GM19023 (cell line): ENCODE measurements around the gene CAPN13.

Experiments
- ATAC-seq: cut with Tn5 transposase; IDR thresholded peaks from one replicate; pipeline ENCODE4 v1.9.1; 2021; ENCODE audit warnings: mild to moderate bottlenecking, moderate library complexity; ENCODE audit not compliant: unreplicated experiment

Gene CAPN13

DNA sequence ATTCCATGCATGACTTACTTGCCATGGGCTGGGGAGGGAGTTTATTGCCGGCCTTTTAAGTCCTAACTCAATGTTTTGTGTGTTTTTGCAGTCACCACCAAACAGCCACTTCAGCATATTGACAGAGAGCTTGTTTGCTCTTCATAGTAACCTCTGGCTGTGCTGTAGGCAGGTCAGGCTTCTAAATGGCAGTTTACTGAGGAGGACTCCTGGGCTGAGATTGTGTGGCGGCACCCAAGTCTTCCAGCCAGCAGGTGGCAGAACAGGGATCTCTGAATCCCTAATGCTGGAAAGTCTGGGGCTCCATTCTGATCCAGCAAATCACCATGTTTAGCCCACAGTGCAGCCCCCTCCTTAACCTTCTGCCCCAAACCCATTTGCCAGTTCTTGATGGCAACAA, 121.2 kb downstream of the CAPN13 start:
- ATAC-seq, result no peak

DNA sequence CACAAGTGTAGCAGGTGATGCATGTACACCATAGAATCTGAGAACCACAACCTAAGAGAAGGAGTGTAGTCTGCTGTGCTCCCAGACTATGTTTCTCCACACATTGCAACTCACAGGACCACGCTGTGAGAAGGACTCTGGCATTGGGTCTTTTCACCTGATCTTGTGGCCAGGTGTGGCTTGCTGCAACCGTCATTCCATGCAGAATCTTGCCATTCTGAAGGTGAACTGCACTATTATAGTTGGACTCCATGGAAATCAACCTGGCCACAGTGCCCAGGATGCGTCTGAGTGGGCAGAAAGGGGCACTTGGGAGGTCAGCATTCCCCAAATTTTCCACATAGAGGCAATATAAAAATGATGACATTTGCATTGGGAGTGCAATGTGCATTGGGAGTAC, 122.2 kb downstream of the CAPN13 start:
- ATAC-seq, result no peak

DNA sequence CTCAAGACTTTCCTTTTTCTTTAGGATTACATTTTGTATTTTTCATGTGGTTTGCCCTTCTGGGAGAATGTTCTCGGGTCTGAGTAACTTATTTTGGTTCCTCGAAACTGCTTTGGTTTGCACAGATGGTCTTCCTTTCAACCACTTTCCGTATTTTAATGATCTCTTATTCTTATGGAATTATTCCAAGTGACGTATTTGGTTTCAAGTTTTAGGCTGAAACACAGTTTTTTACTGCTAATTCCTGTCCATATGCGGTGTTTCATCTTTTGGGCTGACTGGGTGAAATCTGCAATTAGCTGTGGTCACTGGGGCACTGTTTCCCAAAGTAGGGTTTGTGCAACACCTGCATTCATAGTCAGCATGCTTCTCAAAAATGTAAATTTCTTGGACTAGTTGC, 122.7 kb downstream of the CAPN13 start:
- no peak for ATAC-seq

DNA sequence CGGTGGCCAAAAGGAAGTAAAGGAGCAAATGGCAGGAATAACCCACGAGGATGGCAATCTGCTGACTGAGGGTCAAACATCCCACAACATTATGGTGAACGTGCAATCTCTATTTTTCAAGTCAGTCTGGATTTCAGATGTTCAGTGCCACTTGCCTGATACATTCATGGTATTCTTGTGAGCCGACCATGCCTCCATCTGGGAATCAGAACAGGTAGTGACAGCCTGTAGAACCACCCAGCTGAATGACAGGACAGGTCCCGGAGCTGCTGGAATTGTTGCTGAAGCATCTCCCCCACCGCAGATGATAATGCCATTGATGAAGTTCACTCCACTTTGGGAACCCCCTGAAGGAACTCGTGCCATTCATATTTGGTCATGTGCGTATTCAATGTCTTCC, 123.2 kb downstream of the CAPN13 start:
- ATAC-seq, result no peak

DNA sequence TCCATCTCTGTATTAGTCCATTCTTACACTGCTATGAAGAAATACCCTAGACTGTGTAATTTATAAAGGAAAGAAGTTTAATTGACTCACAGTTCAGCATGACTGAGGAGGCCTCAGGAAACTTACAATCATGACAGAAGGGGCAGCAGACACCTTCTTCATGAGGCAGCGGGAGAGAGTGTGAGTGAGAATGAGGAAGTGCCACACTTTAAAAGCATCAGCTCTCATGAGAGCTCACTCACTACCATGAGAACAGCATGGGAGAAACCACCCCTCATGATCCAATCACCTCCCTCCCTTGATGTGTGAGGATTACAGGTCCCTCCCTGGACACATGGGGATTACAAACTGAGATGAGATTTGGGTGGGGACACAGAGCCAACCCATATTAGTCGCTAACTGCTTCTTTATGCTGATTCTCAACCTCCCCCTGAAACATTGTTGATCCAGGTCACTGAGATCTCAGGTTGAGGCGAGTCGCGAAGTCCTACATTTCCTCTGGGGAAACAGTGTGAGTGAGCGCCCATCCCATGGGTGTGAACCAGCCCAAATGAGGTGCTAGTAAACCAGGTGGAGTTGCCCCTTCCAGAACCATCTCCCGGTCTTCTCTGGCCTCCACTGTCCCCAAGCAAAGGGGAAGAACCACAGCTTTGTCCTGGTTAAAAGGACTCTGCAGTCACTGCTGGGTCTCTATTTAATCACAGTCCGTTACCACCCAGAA, 123.8 kb downstream of the CAPN13 start:
- ATAC-seq, result no peak

DNA sequence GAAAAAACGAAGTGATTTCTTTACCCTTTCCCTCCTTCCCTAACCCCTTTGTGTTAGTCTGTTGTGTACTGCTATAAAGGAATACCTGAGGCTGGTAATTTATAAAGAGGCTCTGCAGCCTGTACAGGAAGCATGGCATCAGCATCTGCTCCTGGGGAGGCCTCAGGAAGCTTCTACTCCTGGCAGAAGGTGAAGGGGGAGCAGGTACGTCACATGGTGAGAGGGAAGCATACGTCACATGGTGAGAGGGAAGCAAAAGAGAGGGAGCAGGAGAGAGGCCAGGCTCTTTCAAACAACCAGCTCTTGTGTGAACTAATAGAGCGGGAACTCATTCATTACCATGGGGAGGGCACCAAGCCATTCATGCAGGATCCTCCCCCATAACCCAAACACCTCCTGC, 126.2 kb downstream of the CAPN13 start:
- no peak for ATAC-seq

DNA sequence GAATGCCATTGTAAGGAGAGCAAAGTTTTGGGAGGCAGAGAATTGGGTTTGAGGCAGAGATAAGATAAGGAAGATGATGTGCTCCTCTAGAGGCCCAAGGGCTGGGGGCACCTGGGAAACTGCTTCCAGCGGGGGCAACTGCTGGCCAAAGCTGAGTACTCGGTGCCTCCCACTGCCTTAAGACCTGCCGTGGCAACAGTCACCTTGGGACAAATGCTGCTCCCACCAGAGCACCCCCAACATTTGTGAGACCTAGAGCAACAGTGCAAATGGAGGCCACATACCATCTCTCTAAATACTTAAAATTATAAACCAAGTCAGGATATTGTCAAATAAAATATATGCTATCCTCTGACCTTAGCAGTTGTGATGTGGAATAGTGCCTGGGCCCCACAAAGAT, 127.1 kb downstream of the CAPN13 start:
- no peak for ATAC-seq

DNA sequence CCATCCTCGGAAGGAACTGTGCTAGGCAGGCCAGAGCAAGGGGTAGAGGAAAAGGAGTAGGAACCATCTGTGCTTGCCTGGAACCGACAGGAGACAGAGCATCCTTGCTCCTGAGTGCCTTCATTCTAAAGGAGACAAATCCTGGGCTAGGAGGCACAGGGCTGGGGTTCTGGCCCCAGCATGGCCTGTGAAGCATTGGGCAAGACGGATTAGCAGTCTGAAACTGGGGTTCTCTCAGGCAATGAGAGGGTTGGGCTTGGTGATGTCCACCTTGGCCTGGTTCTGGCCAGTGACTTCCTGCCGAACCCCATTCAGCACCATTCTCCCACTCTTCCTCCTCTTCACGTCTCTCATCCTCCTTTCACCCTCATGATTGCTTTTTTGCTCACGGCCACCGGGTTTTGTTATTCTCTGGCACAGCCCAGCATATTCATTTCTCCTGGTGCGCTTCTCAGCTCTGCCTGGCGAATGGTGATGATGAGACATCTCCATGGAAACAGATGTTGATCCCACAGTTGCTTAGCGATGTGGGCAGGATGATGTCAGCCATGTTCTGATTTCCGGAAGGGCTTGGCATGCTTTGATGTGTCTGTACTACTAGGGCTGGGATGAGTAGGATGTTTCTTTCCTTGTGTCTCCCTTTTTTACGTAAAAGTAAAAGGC, 127.7 kb downstream of the CAPN13 start:
- ATAC-seq, result no peak

DNA sequence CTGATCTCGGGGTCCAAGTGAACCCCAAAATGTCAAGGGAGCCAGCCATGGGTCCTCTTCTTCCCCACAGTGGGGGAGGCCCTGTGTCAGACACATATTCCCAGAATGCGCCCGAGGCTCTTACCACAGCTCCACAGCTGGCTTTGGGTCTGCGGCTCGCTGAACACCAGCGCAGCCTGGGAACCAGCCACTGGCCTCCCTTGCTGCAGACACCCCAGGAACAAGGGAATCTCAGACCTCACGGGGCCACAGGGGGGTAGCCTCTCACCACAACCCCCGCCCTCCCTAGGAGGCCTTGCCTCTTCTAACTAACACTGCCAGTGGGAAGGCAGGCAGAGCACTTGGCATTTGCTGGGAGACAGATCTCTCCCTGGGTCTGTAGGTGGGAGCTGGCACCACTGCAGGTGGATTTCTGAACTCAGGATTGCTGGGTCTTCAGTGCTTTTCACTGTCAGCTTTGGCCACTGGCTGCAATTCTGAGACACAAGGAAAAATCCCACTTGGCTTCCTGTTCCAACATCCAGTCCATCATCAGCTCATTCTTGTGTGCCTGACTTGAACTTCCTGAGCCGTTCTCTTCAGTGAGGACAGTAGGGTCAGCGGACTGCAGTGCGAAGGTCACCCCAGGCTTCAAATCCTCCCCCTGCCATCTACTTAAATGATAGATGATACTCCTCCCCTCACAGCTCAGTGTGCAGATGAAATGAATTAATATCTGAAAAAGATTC, 128.7 kb downstream of the CAPN13 start:
- no peak for ATAC-seq

DNA sequence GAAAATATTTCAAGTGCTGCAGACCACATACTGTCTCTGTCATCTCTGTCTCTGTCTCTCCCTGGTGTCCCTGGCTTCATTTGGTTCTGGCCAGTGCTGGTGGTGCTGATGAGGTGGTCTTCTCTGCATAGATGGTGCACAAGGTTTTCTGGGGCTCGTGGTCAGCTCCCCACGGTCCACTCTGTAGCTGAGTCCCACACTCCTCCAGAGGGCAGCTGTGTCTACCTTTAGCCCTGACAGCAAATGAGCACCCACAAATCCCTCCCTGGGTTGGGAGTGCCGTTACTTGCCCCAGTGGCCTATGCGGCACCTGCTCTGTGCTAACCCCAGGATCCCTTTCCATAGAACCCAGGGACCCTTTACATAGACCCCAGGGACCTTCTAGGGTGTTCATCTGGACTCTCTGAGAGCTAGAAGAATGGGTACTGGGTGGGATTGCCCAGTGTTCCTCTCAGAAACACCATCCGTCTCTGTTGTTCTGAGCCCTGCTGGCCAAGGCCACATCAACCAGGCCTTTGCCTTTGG, 129.3 kb downstream of the CAPN13 start:
- ATAC-seq, result no peak

DNA sequence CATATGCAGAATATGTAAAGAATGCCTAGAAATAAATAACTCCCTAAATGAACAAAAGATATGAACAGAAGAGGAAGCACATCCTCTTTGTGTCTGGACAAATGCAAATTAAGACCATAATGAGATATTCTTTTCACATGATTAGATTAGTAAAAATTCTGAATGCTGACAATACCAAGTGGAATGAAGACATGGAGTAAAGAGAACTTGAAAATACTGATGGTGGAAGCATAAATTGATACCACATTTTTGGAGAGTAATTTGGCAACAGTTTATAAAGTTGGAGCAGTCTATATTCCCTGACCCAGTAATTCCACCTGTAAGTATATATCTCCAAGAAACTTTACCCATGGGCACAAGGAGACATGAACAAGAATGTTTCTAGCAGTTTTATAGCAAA, 130.0 kb downstream of the CAPN13 start:
- ATAC-seq, result no peak

DNA sequence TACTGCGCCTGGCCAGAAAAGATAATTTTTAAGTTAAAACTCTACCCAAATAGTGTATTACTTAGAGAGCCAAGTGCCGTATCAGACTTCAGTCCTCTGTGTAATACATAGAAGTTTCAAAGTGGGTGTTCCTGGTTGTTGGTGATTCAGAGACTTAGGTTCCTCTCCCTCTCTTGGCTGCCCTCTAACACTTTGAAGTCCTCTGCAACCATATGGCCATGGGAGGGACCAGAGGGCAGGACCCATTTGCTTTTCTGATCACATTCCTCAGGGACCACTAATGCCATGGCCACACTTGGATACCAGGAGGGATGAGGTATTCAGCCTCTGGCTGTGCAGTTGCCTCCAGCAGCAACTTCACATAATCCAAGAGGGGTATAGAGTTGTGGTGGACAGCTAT, 131.5 kb downstream of the CAPN13 start:
- no peak for ATAC-seq

DNA sequence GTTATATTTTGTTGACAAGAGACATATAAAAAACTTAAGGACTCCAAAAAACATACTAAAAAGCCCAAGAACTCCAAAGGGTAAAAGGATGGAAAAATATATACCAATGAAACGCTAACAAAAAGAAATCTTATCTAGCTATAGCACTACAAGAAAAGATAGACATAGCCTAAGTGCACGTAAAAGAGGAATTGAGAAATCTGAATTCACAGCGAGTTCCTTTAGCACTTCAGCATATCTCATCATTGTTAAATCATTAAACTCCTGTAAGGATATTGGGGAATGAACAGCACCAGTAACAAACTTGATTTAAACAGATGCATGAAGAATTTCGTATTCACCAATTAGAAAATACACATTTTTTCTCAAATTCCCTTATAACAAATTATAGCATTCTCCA, 134.1 kb downstream of the CAPN13 start:
- no peak for ATAC-seq
